Astrocyte of the hippocampus (primary cell): ENCODE measurements around the gene SLC4A1.
"Not testable (repeated sequence)": the region's sequence is repeated elsewhere in the genome, so short reads cannot be mapped to it uniquely, and the experiment has no call there.

Source experiments
- DNase-seq: peaks from one replicate; pipeline ENCODE4 v3.0.0; 2011; ENCODE audit warnings: low read depth, low spot score

SLC4A1 gene

GRCh38 chr17:44257815-44258760, 9.8 kb downstream of the SLC4A1 start:
- no peak for DNase-seq

GRCh38 chr17:44256671-44257070, 11.3 kb downstream of the SLC4A1 start:
- DNase-seq, result no peak

- no peak for DNase-seq
These were observed 12.0 kb downstream of the SLC4A1 start for GRCh38 chr17:44255915-44256314.

DNA sequence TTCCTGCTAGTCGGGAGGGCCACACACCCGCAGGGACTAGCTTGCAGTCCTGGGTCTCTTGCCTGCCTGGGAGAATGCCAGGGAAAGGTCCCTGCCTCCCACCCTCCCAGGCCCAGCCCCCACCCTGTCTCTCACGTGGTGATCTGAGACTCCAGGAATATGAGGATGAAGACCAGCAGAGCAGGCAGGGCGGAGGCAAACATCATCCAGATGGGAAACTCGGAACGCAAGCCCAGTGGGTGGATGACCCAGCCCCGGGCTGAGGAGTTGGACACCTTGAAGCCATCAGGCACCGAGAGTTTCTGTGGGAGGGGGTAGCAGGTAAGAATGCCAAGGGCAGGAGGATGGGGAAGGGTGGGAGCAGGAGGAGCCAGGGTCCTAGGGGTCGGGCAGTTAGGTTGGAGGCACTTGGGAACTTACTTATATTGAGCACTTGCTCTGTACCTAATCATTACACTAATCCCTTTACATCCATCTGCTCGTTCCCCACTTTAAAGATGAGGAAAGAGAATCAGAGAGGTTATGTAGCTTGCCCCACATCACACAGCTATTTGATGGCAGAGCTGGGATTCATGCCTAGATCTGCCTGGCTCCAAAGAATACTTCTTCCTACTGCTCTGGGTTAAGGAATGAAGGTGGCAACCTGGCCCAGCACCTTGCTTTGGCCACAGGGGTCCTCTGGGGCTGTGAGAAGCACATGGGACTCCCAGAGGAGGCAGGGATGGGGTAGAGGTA, 13.4 kb downstream of the SLC4A1 start:
- DNase-seq, result no peak

GRCh38 chr17:44253006-44253405, 14.9 kb downstream of the SLC4A1 start:
- no peak for DNase-seq

- no peak for DNase-seq
These were observed 16.9 kb downstream of the SLC4A1 start for GRCh38 chr17:44251062-44251461.

DNA sequence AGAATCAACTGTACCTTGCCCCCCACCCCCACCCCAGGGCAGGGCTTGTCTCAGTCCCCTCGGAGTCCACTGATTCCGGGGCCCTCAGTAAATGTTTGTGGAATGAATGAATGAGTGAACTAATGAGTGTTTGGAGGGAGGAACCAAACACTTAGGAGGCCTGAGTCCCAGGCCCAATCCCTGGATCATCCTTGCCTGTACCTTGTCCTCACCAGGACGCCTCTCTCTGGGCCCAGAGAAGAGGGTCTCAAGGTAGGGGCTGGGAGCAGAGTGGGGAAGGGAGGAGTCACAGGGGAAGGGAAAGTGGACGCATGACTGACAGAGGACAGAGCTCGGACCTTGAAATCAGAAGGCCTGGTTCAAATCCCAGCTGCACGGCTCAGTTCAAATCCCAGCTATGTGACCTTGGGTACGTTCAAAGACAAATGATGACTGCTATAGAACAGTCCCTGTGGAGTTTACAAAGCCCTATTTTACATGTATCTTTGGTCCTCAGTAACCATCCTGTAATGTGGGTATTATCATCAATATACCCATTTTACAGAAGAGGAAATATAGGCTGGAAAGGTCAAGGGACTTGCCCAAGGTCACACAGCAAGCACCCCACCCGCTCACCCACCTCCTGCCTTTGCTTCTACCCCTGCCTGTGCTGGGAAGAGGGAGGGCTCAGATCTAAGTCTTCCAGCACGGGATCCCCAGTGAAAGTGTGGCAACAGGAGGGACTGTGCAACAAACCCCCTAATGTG, 18.3 kb downstream of the SLC4A1 start:
- DNase-seq, result no peak

DNA sequence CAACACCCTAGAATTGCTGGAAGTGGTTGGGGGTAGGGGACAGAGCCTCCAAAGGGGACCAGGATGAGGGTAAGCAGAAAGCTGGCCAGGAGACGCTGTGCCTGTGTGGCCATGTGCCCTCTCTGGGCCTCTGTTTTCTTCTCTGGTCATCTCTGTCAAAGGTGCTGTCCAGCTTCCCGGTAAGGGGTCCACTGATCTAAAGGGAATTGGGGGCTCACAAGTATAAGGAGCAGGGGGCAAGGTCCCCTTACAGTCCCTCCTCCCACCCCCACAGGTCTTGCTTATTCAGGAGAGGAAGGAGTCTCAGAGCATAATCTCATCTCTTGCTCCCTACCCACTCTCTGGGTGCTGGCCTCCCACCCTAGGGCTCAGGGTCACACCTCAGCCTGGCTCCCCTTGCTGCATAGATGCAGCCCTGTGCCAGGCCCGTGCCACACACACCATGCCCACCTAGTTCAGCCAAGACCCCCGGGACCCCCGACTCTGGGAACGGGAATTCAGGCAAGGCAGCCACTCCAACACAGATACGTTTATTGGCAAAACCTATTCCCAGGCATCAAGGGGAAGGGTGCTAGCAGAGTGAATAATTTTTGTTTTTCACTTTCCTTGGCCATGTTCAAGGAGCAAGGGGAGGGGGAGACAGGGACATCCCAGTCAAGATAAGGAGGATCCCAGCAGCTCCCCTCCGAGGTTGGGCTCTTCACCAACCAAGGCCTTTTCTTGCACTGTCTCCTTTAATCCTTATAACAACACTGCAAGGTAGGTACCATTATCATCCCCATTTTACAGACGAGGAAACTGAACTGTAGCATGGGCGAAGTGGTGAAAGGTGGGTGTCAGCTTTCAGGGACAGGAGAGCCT, 19.8 kb downstream of the SLC4A1 start:
- DNase-seq, result no peak

DNA sequence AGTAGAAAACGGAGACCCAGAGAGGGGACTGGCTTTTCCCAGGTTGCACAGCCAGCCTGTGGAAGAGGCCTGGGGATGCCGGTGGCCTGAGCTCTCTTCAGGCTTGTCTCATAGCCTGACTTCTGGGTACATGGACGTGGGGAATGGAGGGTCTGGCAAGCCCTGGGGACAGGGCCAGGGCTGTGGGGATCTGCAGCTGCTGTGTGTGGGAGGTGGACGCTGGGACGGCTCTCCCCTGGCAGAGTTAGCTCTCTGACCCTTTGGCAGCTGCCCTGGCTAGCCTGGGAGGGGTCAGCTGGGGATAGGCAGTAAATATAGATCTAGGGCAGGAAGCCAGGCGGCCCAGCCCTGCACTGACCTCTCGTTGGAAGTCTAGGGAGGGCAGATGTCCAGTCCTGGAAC, 20.5 kb downstream of the SLC4A1 start:
- DNase-seq, result no peak

DNA sequence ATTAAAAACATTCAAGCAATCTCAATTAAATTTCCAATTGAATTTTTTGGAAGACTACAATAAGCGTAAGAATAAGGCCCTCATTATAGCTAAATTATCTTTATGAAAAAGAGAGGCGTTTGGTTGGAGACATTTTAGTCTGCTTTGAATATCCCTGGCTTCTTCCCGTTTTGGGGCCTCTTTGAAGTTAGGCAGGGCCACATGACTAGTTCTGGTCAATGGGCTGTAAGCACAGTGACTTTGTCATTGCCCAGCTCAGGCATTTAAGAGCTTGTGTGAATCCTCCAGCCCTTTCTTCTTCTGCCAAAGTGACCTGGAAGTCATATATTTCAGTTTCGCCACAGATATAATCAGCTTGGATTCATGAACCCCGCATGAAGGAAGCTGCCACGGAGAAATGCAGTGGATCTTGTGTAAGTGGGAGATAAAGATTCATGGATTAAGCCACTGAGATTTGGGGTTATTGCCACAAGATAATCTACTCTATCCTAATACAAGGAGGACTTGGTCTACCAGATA, 26.8 kb downstream of the SLC4A1 start:
- DNase-seq, result no peak

- DNase-seq, result not testable (repeated sequence)
These were observed 30.0 kb downstream of the SLC4A1 start for GRCh38 chr17:44237886-44238285.

GRCh38 chr17:44236444-44236991, 31.4 kb downstream of the SLC4A1 start:
- DNase-seq, result no peak

DNA sequence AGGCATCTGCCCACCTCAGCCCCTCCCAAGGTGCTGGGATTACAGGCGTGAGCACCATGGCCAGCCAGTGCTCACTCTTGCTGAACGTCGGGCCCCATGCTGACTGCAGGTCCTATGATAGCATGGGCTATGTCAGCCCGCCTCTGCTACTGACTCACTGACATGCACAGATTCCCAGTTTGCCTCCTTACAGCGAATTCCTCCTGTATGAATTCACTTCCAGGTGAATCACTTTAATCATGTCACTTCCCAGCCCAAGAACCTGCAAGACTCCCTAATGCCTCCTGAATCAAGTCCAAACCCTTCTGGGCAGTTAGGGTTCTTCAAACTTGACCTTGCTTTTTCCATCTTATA, 32.4 kb downstream of the SLC4A1 start:
- peak; percentile 39 for DNase-seq

- DNase-seq, result no peak
These were observed 34.4 kb downstream of the SLC4A1 start for GRCh38 chr17:44233582-44233981.

DNA sequence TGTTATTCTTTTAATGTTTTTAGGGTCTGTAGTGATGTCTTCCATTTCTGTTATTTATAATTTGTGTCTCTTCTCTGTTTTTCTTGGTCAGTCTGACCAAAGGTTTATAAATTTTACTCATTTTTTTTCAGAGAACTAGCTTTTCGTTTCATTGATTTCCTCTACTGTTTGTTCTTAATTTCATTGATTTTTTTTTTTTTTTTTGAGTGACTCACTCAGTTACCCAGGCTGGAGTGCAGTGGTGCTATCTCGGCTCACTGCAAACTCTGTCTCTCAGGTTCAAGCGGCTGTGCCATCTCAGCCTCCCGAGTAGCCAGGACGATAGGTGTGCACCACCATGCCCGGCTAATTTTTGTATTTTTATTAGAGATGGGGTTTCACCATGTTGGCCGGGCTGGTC, 35.9 kb downstream of the SLC4A1 start:
- DNase-seq, result no peak

DNA sequence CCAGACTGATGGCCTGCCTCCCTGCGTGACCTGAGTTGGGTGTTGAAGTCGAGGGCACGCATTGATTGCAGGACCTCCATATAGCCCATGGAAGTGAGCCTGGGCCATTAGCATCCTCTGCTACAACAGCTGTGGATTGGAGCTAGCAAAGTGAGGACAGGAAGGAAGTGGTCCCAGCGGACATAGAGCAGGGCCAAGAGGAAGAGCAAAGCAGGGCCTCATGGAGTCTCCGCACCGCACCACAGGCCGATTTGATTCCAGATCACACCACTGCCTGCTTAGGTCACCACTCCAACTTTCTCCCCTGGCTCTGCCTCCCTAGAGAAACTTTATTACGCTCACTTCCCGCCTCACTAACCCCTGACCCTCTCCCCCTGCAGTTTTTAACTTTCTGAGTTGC, 37.8 kb downstream of the SLC4A1 start:
- no peak for DNase-seq

DNA sequence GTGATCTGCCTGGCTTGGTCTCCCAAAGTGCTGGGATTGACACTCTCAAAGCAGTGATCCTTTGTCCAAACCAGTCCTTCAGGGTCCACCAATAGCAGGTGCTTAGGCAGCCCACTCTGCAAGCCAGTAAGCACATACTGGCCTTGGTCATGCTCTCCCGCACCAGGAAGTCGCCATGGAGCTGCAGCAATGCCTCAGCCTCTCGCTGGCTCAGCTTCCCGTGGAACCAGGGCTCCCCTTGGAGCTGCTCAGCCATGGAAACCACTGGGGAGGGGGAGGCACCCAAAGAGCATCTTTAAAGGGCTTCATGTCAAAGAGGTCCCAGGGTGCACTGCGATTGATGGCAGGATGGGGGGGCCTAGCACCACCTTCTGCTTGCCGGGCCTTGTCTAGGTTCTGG, 38.8 kb downstream of the SLC4A1 start:
- no peak for DNase-seq

DNA sequence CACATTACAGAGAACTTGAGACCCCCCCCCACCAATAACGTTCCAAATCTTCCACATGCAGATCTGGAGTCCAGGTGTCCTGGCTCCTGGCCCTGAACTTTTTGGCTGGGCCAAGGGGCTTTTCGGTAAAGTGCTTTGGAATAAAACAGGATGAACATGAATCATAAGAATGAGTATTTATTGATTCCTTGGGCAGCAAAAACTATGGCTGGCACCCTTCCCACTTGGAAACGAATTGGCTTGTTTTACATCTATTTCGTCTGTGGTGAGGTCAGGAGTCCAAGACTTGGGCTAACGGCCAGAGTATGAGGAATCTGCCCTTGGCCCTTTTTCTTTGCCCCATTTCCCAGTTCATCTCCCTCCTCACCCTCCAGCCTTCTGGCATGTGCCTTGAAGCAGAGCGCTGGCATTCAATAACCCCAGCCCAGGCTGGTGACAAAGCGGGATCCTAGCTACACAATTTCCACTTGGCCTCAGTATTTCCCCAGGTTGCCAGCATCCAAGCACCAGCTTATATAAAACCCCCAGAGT, 44.3 kb downstream of the SLC4A1 start:
- peak; percentile 56 for DNase-seq

DNA sequence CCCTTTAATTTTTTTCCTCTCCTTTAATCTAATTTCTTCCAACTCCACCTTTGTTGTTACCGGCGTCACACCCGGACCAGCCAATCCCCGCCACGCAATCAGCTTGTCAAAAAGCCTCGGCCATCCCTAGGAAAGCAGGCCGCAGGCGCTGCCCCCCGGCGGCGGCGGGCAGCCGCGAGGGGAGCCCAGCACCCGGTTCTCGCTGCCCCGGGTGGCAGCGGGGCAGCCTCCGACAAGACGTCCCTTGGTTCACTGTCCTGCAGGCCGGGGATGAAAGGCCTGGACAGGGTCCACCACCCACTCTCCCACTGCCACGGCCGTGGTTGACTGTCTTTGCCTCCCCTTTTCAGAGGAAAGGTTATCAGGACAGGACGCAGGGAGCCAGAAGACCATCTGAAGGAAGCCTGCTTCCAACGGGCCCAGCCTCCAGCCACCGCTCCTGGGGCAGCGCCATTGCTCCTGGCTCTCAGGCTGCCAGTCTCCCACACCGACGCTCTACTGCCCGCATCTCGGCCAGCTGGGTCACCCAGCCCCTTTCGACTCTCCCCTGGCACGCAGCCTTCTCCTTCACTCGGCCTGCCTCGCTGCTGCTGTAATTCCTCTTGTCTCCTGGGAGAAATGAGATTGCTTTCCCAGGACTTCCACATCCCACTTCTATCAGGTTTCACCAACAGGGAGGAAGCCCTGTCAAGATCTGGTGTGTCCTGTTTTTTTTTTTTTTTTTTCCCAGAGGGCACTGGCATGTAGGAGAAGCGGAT, 45.6 kb downstream of the SLC4A1 start:
- peak; percentile 88 for DNase-seq

GRCh38 chr17:44221862-44222111, 46.1 kb downstream of the SLC4A1 start:
- no peak for DNase-seq
